ENCODE measurements around the gene N4BP2.
"Not testable (repeated sequence)": the region's sequence is repeated elsewhere in the genome, so short reads cannot be mapped to it uniquely, and the experiment has no call there.

The N4BP2 gene

GRCh38 chr4:40056716-40057585 lies at the start of gene N4BP2:
Gene N4BP2 (plus strand): TSS chr4:40056850. CDS start chr4:40097341, 40,491 bp downstream.
- peak; percentile 81 for DNase-seq

GRCh38 chr4:40016007-40016406 lies 40.6 kb upstream of the N4BP2 start:
- no peak for DNase-seq

- DNase-seq = no peak
These were observed 36.4 kb upstream of the N4BP2 start for GRCh38 chr4:40020221-40020620.

GRCh38 chr4:40021116-40021515 lies 35.5 kb upstream of the N4BP2 start:
- DNase-seq = not testable (repeated sequence)

GRCh38 chr4:40024049-40024448 lies 32.6 kb upstream of the N4BP2 start:
- DNase-seq = not testable (repeated sequence)

GRCh38 chr4:40032785-40033184 lies 23.9 kb upstream of the N4BP2 start:
- DNase-seq = no peak

- DNase-seq = no peak
These were observed 23.0 kb upstream of the N4BP2 start for GRCh38 chr4:40033613-40034012.

GRCh38 chr4:40038977-40039376 lies 17.7 kb upstream of the N4BP2 start:
- DNase-seq = no peak

- no peak for DNase-seq
These were observed 15.7 kb upstream of the N4BP2 start for GRCh38 chr4:40040908-40041307.

- no peak for DNase-seq
These were observed 12.9 kb upstream of the N4BP2 start for GRCh38 chr4:40043786-40044185.

- DNase-seq = peak; percentile 51
These were observed 10.2 kb upstream of the N4BP2 start for GRCh38 chr4:40046311-40046980.

GRCh38 chr4:40053161-40053560 lies 3.5 kb upstream of the N4BP2 start:
- DNase-seq = no peak

GRCh38 chr4:40055511-40055862 lies 1.2 kb upstream of the N4BP2 start:
- no peak for DNase-seq

GRCh38 chr4:40055863-40056715 lies 561 bp upstream of the N4BP2 start:
- no peak for DNase-seq

GRCh38 chr4:40057586-40058091 lies 989 bp downstream of the N4BP2 start:
- peak; percentile 95 for DNase-seq

GRCh38 chr4:40058121-40058520 lies 1.5 kb downstream of the N4BP2 start:
- DNase-seq = no peak

- no peak for DNase-seq
These were observed 2.2 kb downstream of the N4BP2 start for GRCh38 chr4:40058854-40059253.

- no peak for DNase-seq
These were observed 2.7 kb downstream of the N4BP2 start for GRCh38 chr4:40059362-40059761.

GRCh38 chr4:40065010-40065409 lies 8.4 kb downstream of the N4BP2 start:
- DNase-seq = no peak

GRCh38 chr4:40066651-40067050 lies 10.0 kb downstream of the N4BP2 start:
- DNase-seq = no peak

GRCh38 chr4:40070387-40070786 lies 13.7 kb downstream of the N4BP2 start:
- no peak for DNase-seq

GRCh38 chr4:40086421-40086820 lies 29.8 kb downstream of the N4BP2 start:
- no peak for DNase-seq

GRCh38 chr4:40087799-40088366 lies 31.2 kb downstream of the N4BP2 start:
- no peak for DNase-seq

All from NCI-H2029 treated with DMSO at 0.1 percent for 48 hours (cell line).